ENCODE data around the gene XPNPEP1. TPM values are rescaled to one million over a fixed set of nuclear protein-coding genes. Genes with fewer than 3 reads are reported as not detected.

XPNPEP1 gene
- total RNA-seq, 2 donors from 2014 or later: 39.2 to 50.2 TPM

GRCh38 chr10:109892117-109892516 is 31.2 kb downstream of the XPNPEP1 start:
- Histone ChIP-seq H3K4me3 (ENCODE audit: low read length) (no peak overlapping the region), H3K9me3 (ENCODE audit: control insufficient read depth, low read length) (no peaks in the 10 kb centered on the region), H3K4me1 (ENCODE audit: control insufficient read depth, insufficient read depth, low read length) (peaks cover 16% of the 10 kb centered on the region), H3K9ac (ENCODE audit: extremely low read depth, low read length, poor library complexity, severe bottlenecking) (no peak overlapping the region), H3K27me3 (ENCODE audit: control insufficient read depth, insufficient read depth, low read length, poor library complexity, severe bottlenecking) (no peaks in the 10 kb centered on the region), H3K27ac (ENCODE audit: low read depth, low read length) (no peak overlapping the region), H3K36me3 (ENCODE audit: control insufficient read depth, insufficient read depth, low read length) (peaks cover 6% of the 10 kb centered on the region)
- Mint-ChIP-seq H3K4me3 (no peak overlapping the region), H3K9me3 (no peaks in the 10 kb centered on the region), H3K4me1 (peaks cover 29% of the 10 kb centered on the region), H3K36me3 (ENCODE audit: low read depth) (peaks cover 15% of the 10 kb centered on the region), H3K27ac (no peak overlapping the region), H3K27me3 (ENCODE audit: insufficient read depth) (no peaks in the 10 kb centered on the region)
- no peak for DNase-seq
- TF ChIP-seq, protein P1, sequence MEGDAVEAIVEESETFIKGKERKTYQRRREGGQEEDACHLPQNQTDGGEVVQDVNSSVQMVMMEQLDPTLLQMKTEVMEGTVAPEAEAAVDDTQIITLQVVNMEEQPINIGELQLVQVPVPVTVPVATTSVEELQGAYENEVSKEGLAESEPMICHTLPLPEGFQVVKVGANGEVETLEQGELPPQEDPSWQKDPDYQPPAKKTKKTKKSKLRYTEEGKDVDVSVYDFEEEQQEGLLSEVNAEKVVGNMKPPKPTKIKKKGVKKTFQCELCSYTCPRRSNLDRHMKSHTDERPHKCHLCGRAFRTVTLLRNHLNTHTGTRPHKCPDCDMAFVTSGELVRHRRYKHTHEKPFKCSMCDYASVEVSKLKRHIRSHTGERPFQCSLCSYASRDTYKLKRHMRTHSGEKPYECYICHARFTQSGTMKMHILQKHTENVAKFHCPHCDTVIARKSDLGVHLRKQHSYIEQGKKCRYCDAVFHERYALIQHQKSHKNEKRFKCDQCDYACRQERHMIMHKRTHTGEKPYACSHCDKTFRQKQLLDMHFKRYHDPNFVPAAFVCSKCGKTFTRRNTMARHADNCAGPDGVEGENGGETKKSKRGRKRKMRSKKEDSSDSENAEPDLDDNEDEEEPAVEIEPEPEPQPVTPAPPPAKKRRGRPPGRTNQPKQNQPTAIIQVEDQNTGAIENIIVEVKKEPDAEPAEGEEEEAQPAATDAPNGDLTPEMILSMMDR (conservative IDR thresholded peaks at IDR 0.05): no peak
- 95 to 100% methylated on average over 2 to 4 of the region's 4 CpGs for WGBS, 2 experiments (ENCODE audit: insufficient coverage in 1 of 2, insufficient read length in 1 of 2)

GRCh38 chr10:109891105-109891504 is 32.2 kb downstream of the XPNPEP1 start:
- Mint-ChIP-seq H3K36me3 (ENCODE audit: low read depth) (peaks cover 19% of the 10 kb centered on the region), H3K4me1 (peaks cover 39% of the 10 kb centered on the region)

DNA sequence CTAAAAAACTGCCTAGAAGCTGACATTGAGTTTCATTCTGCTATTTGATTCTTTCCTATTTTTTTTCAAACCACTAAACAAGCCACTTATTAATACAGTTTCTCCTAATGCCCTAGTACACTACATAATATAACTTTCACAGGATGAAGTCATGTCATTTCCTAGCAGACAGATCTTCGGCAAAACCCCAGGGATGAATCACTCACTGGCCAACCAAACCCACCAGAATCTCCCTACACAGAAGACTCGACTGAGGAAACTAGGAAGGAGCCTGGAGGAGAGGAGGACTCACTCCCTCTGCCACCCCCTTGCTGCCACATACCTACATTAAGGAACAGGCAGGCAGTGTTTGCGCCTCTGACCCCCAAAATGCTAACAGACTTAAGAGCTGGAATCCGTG is 33.4 kb downstream of the XPNPEP1 start:
- no peaks in the 10 kb centered on the region for H3K9me3 ChIP-seq (ENCODE audit: control insufficient read depth, low read length)
- H3K36me3 ChIP-seq (ENCODE audit: control insufficient read depth, insufficient read depth, low read length): peaks cover 15% of the 10 kb centered on the region
- H3K27ac ChIP-seq (ENCODE audit: low read depth, low read length): no peak overlapping the region
- Mint-ChIP-seq H3K36me3 (ENCODE audit: low read depth) (peaks cover 22% of the 10 kb centered on the region), H3K9me3 (no peaks in the 10 kb centered on the region), H3K4me1 (peaks cover 39% of the 10 kb centered on the region), H3K27me3 (ENCODE audit: insufficient read depth) (no peaks in the 10 kb centered on the region), H3K4me3 (no peak overlapping the region), H3K27ac (no peak overlapping the region)
- 80 to 96% methylated on average over 1 to 4 of the region's 4 CpGs for WGBS, 2 experiments (ENCODE audit: insufficient coverage in 1 of 2, insufficient read length in 1 of 2)
- H3K9ac ChIP-seq (ENCODE audit: extremely low read depth, low read length, poor library complexity, severe bottlenecking): no peak overlapping the region
- H3K27me3 ChIP-seq (ENCODE audit: control insufficient read depth, insufficient read depth, low read length, poor library complexity, severe bottlenecking): no peaks in the 10 kb centered on the region
- H3K4me3 ChIP-seq (ENCODE audit: low read length): no peak overlapping the region
- H3K4me1 ChIP-seq (ENCODE audit: control insufficient read depth, insufficient read depth, low read length): peaks cover 17% of the 10 kb centered on the region
- DNase-seq: no peak
- TF ChIP-seq, protein P1 (conservative IDR thresholded peaks at IDR 0.05): no peak

More at GRCh38 chr10:109891105-109891504, 32.2 kb downstream of the XPNPEP1 start:
- peaks cover 12% of the 10 kb centered on the region for H3K36me3 ChIP-seq (ENCODE audit: control insufficient read depth, insufficient read depth, low read length)
- Mint-ChIP-seq H3K27ac (no peak overlapping the region), H3K9me3 (no peaks in the 10 kb centered on the region), H3K27me3 (ENCODE audit: insufficient read depth) (no peaks in the 10 kb centered on the region), H3K4me3 (no peak overlapping the region)
- no peaks in the 10 kb centered on the region for H3K9me3 ChIP-seq (ENCODE audit: control insufficient read depth, low read length)
- no peak overlapping the region for H3K9ac ChIP-seq (ENCODE audit: extremely low read depth, low read length, poor library complexity, severe bottlenecking)
- WGBS, 2 experiments (ENCODE audit: insufficient coverage in 1 of 2, insufficient read length in 1 of 2): 87 to 96% methylated on average over 2 of the region's 2 CpGs
- H3K27me3 ChIP-seq (ENCODE audit: control insufficient read depth, insufficient read depth, low read length, poor library complexity, severe bottlenecking): no peaks in the 10 kb centered on the region
- peaks cover 17% of the 10 kb centered on the region for H3K4me1 ChIP-seq (ENCODE audit: control insufficient read depth, insufficient read depth, low read length)
- H3K27ac ChIP-seq (ENCODE audit: low read depth, low read length): no peak overlapping the region
- no peak for DNase-seq
- no peak overlapping the region for H3K4me3 ChIP-seq (ENCODE audit: low read length)
- TF ChIP-seq, protein P1 (conservative IDR thresholded peaks at IDR 0.05): no peak

All from endodermal cell (in vitro differentiated cells).